GM21390 (cell line): Measurements from ENCODE around the gene SSTR1.

ENCODE experiments used
- ATAC-seq: cut with Tn5 transposase; IDR thresholded peaks from one replicate; pipeline ENCODE4 v1.9.1; 2021; ENCODE audit not compliant: unreplicated experiment

Gene SSTR1

DNA sequence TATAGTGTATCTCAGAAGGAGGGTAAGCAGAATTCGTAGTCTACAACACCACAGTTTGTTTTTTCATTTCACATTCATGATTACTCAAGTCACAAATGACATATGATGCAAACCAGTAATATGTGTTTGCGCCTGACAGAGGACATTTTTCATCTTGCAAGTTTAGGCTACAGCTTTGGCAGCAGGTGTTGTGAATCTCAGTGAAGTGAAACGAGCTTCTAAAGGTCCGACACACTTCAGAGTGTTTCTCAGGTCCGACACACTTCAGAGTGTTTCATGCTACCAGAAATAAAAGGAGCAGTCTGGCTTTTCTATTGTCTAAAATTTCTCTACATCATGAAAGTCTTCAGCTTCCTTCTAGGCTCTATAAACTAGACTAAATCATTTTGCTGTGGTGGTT, 25.5 kb downstream of the SSTR1 start:
- no peak for ATAC-seq

DNA sequence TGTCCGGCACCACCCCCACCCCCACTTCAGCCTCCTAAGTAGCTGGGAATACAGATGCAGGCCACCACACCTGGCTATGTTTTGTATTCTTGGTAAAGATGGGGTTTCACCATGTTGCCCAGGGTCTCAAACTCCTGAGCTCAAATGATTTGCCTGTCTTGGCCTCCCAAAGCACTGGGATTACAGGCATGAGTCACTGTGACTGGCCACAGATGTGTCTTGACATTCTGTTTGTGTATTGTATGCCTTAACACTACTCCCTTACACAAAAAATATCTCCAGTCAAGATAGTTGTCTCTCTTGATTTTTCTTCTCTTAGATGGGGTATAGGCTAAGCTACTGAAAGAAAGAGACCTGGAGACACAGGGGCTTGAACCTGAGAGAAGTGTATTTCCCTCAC, 30.6 kb downstream of the SSTR1 start:
- no peak for ATAC-seq

DNA sequence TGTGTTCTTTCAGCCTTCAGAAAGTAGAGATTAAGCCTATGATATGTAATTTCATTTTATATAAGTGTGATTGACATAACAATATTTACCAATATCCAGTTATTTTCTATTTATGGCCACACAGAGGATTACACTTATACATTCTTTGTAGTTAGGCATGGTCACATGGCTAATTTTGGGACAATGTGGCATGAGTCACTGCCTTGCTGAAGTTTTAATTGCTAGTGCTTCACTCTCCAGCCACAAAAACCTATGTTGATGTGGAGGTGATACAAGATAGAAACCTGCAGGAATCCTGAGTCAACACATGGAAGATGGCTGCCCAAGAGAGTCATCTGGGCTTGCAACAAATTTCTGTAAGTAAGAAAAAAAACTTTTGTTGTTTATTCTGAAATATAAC, 31.2 kb downstream of the SSTR1 start:
- ATAC-seq = no peak

DNA sequence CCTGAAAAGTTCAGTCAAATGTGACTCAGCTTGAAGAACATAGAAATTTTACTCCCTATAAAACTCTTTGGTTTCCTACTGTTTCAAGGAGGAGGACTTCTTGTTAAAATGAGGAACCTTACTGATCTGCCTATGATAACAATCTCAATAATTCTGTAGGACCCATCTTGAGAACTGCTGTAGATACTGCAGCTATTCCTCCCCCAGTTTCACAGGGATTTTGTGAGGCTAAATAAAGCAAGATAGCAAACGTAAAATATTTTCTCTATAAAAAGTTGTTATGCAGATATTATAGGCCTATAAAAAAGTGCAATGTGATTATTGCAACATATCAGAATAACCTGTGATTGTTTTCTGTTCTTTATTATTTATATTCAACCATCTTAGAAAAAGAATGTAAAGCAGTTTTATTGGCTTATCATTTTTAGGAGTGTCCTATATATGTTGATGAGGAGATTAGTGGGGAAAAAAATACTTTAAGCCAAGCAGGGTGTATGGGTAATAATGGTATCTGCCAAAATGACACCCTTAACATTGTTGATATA, 36.1 kb downstream of the SSTR1 start:
- no peak for ATAC-seq

DNA sequence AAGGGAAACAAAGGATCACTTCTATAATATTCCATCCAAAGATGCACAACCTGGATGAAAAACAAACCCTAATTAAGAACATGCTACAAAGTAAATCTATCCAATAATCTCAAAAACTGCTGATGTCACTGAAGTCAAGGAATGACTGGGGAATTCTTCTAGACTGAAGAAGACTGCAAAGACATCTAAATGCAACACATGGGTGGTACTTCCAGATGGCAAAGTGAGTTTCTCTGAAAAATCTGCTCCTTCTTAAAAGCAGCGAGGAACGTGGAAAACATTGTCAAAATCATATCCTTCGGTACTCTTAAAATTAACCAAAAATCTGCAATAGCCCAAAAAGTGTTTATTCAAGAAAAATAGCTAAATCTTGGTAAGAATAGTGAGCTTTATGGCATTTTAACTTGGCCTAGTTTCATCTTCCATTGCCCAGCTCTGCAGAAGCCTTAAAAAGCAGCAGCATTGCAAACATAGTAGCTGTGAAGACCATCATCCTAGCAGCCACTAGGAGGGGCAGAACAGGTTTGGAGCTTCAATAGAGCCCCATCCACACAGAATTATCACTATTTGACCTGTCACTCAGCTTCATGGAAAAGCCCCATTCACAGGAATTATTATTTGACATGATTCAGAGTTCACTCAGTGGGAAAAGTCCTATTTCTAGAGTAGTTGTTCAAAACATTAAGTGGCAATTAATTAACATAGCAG, 40.8 kb downstream of the SSTR1 start:
- ATAC-seq = no peak

DNA sequence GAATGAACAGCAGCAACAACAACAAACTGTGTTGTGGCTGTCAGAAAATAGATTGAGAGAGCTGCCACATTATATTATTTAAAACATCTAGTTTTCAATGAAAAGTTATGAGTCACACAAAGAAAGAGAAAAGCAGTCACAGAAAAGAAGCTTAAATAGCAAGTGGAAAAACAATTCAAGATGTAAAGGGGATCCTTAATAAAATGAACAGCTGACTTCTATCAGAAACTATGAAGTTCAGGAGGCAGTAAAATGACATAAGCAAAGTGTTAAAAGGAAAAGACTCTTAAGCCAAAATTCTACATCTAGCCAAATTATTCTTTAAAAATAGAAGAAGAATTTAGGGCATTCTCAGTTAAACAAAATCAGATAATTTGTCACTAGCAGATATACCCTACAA, 42.6 kb downstream of the SSTR1 start:
- ATAC-seq = no peak

DNA sequence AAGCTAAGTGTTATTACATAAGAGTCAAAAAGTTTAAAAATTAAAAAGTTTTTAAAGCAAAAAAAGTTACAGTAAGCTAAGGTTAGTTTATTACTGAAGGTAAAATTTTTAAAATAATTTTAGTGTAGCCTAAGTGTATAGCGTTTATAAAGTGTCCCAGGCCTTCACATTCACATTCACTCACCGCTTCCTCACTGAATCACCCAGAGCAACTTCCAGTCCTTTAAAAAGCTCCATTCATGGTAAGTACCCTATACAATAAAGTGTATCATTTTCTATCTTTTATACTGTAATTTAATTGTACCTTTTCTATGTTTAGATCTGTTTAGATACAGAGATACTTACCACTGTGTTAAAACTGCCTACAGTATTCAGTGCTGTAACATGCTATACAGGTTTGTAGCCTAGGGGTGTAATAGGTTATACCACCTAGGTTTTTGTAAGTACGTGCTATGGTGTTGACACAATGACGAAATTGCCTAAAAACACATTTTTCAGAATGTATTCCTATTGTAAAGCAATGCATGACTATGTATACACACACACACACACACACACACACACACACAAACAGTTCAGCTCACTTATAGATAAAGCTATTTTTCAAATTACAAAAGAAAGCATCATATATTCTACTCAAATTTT, 44.5 kb downstream of the SSTR1 start:
- ATAC-seq = no peak

DNA sequence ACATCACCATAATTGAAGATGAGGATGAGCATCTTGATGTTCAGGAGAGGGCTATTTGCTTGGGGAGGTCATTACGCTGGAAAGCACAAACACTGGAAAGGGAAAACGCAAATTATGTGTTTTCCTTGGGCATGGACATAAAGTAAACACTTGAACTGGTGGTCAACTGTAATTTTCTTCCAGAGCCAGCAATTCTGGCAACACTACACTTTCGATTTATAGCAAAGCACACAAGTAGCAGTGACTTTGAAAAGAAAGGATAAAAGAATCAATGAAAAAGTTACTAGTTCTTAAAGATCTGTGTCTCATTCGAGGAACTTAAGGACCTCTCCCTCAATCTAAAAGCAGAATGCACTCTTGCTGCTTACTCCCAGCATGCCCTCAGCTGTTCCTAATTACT, 46.0 kb downstream of the SSTR1 start:
- ATAC-seq = no peak

DNA sequence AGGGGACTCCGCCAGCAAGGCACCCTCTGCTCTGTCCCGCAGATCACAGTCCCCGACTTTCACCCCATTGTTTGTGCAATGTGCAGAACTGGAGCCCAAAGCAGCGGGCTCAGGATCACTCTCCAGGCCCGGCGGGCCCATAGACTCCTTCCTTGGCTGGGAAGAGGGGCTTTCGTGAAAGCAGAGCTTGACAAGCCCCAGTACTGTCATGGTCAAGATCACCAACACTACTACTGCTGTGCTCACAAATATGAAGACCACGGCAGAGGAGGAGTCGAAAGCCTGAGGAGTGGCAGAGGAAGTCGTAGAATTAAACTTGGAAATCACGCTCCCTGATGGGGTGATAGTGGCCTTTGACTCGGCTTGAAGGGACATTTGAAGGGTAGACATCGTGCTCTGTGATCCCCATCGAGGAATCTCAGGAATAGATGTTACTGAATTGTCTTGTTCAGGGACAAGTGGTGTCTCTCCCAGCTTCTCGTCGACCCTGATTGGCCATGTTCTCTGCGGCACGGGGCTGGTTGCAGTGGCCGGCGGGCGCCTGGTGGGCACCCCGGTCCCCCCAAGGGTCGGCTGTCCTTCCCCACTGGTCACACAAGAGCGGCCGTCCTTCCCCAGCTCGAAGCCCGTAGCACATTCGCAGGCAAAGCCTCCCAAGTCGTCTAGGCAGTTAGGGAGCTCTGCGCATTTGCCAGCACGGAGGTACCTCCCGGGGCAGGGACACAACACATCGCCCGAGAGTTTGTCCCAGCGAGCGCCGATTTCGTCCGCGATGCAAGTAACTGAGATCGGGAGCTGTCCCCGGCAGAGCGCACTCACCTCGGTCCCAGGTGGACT, 47.1 kb downstream of the SSTR1 start:
- ATAC-seq = no peak

DNA sequence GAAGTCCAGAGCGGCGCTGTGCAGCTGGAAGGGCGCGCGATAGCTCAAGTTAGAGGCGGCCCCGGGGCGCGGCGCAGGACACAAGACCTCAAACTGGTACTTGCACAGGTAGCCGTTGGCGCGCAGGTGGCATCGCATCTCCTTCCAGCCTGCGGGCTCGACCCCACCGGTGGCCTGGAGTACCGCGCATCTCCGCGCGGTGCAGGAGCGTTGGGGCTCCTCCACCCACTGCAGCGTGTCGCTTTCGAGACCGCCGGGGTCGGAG, 47.6 kb downstream of the SSTR1 start:
- no peak for ATAC-seq

DNA sequence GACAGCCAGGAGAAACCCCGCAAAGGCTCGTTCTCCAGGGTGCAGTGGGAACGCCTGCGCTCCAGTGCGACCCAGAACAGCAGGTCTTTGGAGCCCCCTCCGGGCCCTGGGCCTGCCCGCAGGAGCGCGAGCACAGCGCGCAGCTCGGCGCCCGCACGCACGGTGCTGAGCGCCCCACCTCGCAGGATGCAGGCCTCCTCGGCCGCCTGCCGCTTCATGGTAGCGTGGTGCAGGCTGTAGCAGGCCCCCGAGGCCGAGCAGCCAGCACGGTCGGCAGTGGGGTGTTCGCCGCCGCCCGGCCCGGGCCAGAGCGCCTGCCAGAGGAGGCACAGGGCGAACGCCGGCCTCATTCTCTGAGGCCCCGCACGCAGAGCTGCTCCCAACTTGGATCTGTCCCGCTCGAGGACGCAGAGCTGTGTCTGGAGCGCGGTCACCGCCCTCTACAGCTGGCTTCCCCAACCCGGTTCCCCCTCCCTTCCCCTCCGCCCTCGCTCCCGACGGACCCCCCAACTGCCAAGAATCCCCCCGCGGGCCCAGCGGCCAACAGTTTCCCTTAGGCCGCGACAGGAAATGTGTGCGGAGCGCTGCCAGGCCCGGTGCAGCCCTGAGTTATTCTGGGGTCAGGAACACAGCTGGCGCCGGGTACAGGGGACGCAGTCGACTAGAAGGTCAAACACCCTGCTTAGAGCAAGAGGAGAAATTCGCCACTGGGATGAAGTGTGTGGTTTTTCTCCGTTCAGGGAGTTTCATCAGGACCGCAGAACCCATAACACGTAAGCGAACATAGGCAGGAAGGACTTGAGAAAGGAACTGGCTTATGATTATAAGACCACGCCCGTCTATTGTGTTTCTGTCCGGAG, 48.2 kb downstream of the SSTR1 start, which contains the start of gene CLEC14A:
TSS of gene CLEC14A (minus strand) at position 421 of the 860 bp plus-strand sequence. CDS start at position 350, 71 bp downstream.
- no peak for ATAC-seq

DNA sequence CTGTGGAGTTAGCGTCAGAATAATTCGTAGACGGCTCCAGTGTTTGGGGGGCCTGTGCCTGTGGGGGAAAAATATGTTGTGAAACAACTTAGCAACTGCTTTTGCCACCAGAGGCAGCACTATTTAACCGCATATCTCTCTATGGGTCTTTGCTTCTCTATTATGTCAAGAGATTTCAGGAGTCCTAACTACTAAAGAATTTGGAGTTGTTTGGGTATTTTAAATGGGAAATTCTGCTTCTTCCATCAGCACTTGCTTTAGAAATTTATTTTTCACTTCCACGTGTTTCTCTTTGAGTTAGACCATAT, 48.8 kb downstream of the SSTR1 start:
- no peak for ATAC-seq

DNA sequence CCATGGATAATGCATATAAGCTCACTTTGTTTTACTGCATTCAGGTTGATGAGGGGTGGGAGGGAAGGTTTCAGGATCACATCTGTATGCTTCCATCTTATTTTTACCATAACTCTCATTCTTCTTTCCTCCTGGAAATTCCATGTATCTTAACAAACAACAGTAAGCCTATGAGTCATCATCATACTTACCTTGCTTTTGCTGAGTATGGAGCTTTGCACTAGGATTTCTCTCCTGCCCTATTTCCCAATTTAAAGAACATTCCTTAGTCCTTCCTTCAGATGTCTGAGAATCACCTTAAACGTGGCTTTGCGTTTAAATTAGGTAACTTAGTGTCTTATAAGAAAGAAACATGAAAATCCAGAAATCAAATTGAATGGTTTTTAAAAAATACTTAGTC, 49.8 kb downstream of the SSTR1 start:
- ATAC-seq = no peak

DNA sequence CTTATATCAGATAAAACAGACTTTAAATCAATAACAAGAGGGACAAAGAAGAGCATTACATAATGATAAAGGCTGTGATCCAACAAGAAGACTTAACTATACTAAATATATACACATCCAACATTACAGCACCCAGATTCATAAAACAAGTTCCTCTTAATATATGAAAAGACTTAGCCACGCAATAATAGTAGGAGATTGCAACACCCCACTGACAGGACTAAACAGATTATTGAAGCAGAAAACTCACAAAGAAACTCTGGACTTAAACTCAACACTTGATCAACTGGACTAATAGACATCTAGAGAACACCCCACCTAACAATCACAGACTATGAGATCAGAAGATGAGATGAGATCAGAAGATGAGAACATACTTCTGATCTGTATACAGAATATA, 53.9 kb downstream of the SSTR1 start:
- no peak for ATAC-seq
